Activated T-helper 1 cell treated with Interleukin-2 at 50 U/mL for 16 hours (primary cell): ENCODE data around the gene CSAG1.
"Not testable (repeated sequence)": the region's sequence is repeated elsewhere in the genome, so short reads cannot be mapped to it uniquely, and the experiment has no call there.

Experiments
- DNase-seq: peaks from one replicate; pipeline ENCODE4 v3.0.0-alpha.2; 2020; ENCODE audit warnings: low read depth

Gene CSAG1, protein sequence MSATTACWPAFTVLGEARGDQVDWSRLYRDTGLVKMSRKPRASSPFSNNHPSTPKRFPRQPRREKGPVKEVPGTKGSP

DNA sequence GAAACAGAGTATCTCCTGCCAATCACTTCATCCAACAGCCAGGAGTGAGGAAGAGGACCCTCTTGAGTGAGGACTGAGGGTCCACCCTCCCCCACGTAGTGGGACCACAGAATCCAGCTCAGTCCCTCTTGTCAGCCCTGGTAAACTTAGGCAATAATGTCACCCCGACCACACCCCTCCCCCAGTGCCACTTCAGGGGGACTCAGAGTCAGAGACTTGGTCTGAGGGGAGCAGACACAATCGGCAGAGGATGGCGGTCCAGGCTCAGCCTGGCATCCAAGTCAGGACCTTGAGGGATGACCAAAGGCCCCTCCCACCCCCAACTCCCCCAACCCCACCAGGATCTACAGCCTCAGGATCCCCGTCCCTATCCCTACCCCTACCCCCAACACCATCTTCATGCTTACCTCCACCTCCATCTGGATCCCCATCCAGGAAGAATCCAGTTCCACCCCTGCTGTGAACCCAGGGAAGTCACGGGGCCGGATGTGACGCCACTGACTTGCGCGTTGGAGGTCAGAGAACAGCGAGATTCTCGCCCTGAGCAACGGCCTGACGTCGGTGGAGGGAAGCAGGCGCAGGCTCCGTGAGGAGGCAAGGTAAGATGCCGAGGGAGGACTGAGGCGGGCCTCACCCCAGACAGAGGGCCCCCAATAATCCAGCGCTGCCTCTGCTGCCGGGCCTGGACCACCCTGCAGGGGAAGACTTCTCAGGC is at the start of gene CSAG1, which contains the start of gene MAGEA12:
TSS of gene CSAG1 (minus strand) at position 461 of the 715 bp plus-strand sequence. CDS start 1,261 bp downstream, outside the sequence.
TSS of gene MAGEA12 (plus strand) at position 497 of the 715 bp plus-strand sequence. CDS start 2,405 bp downstream, outside the sequence.
- no peak for DNase-seq

DNA sequence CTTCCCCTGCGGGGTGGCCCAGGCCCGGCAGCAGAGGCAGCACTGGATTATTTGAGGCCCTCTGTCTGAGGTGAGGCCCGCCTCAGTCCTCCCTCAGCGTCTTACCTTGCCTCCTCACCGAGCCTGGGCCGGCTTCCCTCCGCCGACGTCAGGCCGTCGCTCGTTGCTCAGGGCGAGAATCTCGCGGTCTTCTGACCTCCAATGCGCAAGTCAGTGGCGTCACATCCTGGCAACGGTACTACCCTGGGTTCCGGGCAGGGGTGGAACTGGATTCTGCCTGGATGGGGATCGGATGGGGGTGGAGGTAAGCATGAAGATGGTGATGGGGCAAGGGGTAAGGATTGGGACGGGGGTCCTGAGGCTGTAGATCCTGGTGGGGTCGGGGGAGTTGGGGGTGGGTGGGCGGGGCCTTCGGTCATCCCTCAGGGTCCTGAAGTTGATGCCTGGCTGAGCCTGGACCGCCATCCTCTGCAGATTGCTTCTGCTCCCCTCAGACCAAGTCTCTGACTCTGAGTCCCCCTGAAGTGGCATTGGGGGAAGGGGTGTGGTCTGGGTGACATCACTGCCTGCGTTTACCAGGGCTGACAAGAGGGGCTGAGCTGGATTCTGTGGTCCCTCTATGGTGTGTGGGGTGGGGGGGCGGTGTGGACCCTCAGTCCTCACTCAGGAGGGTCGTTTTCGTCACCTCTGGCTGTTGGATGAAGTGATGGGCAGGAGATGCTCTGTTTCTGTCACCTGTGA is 36.2 kb upstream of the CSAG1 start, which contains the start of gene MAGEA6:
TSS of gene MAGEA6 (minus strand) at position 141 of the 741 bp plus-strand sequence. CDS start 2,039 bp downstream, outside the sequence.
- DNase-seq: not testable (repeated sequence)

DNA sequence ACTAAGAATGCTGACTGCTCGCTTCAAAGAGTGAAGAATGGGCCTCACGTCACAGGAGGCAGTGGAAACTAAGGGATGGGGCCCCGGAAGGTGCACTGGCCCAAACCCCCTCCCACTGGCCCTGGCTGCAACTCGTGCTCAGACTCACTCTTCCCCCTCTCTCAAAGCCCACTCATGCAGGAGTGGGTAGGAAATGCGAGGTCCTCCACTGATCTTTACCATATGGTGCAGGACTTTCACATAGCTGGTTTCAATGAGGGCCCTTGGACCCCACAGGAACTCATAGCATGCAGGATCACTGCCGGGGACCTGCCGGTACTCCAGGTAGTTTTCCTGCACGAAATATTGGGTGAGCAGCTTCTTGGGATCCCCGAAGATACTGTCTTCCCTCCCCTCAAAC is 33.0 kb upstream of the CSAG1 start:
- not testable (repeated sequence) for DNase-seq

DNA sequence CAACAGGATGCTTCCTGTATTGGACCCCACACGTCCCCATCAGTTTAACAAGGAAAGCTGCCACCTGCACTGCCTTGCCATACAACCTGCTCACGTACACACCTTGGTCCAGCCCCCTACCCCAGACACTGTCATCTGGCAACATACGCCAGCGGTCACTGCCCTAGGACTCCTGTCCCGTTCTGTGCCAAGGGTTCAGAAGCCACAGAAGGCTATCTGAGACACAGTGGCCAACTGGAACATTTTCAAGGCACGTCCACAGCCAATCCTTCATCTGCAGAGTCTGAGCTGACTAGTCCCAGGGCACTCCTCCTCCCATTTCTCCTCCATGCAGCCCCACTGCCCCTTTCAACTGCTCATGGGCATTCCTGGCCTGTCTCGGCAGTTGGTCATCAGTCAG is 28.1 kb upstream of the CSAG1 start:
- DNase-seq: not testable (repeated sequence)

DNA sequence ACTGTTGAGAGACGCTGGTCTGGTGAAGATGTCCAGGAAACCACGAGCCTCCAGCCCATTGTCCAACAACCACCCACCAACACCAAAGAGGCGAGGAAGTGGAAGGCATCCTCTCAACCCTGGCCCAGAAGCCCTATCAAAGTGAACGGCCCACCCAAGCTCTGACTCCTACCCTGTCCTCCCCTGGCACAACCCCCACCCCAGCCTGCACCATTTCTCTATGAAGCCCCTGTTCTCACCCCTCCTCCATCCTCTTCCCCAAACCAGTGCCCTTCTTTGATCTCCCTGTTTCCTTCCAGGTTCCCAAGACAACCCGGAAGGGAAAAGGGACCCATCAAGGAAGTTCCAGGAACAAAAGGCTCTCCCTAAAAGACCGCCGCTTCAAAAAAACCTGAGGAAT is 26.0 kb upstream of the CSAG1 start:
- DNase-seq: not testable (repeated sequence)

DNA sequence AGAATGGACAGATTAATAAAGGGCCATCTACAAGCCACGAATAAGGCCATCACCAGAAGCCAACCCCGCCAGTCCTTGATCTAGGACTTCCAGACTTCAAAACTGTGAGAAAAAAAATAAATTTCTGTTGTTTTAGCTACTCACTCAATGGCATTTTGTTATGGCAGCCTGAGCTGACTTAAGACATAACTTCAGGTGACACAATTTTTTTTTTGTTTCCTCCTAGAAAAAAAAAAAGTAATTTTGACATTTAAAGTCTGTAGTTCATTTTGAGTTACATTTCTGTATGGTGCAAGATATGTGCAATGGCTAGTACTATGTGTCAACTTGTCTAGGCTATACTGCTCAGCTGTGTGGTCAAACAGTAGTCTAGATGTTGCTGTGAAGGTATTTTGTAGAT is 25.4 kb upstream of the CSAG1 start, which contains the start of gene CSAG3:
TSS of gene CSAG3 (plus strand) at position 301 of the 400 bp plus-strand sequence.
- DNase-seq: not testable (repeated sequence)

DNA sequence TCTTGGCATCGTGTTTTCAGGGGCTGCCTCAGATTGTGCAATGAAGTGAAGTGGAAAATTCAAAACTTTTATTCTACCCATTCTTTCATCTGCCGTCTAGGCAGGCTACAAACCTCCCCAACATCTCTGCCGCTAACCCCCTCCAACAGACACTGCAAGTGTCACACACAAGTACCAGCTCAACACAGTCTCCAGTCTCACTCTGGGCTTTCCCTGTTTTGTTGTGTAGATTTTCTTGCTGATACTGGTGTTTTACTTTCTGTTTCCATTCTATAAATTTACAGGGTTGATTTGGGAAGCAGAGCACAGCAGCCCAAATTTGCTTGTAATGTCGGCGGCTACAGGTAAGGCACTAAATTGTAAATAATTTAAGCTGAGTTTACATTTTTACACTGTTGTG is 21.4 kb upstream of the CSAG1 start:
- DNase-seq: not testable (repeated sequence)

DNA sequence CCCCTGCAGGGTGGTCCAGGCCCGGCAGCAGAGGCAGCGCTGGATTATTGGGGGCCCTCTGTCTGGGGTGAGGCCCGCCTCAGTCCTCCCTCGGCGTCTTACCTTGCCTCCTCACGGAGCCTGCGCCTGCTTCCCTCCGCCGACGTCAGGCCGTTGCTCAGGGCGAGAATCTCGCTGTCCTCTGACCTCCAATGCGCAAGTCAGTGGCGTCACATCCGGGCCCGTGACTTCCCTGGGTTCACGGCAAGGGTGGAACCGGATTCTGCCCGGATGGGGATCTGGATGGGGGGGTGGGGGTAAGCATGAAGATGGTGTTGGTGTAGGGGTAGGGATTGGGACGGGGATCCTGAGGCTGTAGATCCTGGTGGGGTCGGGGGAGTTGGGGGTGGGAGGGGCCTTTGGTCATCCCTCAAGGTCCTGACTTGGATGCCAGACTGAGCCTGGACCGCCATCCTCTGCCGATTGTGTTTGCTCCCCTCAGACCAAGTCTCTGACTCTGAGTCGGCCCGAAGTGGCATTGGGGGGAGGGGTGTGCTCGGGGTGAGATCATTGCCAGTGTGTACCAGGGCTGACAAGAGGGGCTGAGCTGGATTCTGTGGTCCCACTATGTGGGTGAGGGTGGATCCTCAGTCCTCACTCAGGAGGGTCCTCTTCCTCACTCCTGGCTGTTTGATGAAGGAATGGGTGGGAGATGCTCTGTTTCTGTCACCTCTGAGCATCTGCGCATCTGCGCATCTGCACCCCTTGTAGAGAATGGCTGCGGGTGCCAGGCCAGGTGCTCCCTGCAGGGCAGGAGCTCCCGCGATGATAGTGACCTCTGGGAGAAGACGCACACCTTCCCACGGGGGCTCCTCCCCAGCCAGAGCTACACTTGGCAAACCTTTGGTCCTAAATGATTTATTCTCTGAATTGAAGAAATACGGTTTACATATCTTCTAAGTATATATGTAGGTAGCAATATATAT is 20.4 kb upstream of the CSAG1 start, which contains the start of gene MAGEA2:
TSS of gene MAGEA2 (minus strand) at position 157 of the 965 bp plus-strand sequence. CDS start 2,479 bp downstream, outside the sequence.
- DNase-seq: not testable (repeated sequence)

DNA sequence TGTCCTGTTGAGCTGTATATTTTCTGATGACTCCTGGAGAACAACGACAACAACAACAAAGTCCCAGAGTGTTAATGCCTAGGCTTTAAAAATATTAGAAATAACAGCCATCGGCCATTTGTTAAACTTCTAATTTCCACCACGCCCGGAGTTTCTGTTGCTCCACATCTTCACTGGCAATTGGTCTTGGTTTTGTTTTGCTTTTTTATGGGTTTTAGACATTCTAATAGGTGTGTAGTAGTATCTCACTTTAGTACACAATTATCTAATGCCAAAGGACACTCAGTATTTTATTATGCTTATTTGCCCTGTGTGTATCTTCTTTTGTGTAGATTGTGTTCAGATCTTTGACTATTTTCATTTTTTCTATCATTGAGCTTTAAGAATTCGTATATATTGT is 5.0 kb upstream of the CSAG1 start:
- DNase-seq: no peak

DNA sequence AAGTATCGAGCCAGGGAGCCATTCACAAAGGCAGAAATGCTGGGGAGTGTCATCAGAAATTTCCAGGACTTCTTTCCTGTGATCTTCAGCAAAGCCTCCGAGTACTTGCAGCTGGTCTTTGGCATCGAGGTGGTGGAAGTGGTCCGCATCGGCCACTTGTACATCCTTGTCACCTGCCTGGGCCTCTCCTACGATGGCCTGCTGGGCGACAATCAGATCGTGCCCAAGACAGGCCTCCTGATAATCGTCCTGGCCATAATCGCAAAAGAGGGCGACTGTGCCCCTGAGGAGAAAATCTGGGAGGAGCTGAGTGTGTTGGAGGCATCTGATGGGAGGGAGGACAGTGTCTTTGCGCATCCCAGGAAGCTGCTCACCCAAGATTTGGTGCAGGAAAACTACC is 3.0 kb upstream of the CSAG1 start:
- DNase-seq: not testable (repeated sequence)

DNA sequence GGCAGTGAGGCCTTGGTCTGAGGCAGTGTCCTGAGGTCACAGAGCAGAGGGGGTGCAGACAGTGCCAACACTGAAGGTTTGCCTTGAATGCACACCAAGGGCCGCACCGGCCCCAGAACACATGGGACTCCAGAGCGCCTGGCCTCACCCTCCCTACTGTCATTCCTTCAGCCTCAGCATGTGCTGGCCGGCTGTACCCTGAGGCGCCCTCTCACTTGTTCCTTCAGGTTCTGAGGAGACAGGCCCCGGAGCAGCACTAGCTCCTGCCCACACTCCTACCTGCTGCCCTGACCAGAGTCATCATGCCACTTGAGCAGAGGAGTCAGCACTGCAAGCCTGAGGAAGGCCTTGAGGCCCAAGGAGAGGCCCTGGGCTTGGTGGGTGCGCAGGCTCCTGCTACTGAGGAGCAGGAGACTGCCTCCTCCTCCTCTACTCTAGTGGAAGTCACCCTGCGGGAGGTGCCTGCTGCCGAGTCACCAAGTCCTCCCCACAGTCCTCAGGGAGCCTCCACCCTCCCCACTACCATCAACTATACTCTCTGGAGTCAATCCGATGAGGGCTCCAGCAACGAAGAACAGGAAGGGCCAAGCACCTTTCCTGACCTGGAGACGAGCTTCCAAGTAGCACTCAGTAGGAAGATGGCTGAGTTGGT is 2.5 kb upstream of the CSAG1 start:
- no peak for DNase-seq

DNA sequence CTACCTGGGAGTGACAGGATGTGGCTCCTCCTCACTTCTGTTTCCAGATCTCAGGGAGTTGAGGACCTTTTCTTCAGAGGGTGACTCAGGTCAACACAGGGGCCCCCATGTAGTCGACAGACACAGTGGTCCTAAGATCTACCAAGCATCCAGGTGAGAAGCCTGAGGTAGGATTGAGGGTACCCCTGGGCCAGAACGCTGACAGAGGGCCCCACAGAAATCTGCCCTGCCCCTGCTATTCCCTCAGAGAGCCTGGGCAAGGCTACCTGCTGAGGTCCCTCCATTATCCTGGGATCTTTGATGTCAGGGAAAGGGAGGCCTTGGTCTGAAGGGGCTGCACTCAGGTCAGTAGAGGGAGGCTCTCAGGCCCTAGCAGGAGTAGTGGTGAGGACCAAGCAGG is 1.6 kb upstream of the CSAG1 start:
- DNase-seq: no peak

DNA sequence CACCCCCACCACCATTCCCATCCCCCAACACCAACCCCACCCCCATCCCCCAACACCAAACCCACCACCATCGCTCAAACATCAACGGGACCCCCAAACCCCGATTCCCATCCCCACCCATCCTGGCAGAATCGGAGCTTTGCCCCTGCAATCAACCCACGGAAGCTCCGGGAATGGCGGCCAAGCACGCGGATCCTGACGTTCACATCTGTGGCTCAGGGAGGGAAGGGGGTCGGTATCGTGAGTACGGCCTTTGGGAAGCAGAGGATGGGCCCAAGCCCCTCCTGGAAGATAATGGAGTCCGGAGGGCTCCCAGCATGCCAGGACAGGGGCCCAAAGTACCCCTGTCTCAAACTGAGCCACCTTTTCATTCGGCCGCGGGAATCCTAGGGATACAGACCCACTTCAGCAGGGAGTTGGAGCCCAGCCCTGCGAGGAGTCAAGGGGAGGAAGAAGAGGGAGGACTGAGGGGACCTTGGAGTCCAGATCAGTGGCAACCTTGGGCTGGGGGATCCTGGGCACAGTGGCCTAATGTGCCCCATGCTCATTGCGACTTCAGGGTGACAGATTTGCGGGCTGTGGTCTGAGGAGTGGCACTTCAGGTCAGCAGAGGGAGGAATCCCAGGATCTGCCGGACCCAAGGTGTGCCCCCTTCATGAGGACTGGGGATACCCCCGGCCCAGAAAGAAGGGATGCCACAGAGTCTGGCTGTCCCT is 780 bp upstream of the CSAG1 start:
- DNase-seq: not testable (repeated sequence)

DNA sequence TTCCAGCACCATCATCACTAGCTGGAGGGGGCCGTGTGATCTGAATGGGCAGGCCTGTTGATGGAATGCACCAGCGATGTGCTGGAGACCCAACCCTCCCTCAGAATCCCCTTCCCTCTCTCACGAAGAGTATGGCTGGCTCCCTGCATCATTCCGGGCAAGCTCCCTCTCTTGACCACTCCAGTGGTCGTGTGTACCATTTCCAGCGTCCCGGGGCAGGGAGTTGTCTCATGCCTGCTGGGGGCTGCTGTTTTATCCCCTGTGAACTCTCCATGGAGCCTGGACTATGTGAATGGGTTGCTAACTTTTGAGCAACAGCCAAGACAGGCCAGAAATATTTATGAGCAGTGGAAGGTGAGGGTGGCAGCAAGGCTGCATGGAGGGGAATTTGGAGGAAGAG is 8.1 kb downstream of the CSAG1 start:
- no peak for DNase-seq

DNA sequence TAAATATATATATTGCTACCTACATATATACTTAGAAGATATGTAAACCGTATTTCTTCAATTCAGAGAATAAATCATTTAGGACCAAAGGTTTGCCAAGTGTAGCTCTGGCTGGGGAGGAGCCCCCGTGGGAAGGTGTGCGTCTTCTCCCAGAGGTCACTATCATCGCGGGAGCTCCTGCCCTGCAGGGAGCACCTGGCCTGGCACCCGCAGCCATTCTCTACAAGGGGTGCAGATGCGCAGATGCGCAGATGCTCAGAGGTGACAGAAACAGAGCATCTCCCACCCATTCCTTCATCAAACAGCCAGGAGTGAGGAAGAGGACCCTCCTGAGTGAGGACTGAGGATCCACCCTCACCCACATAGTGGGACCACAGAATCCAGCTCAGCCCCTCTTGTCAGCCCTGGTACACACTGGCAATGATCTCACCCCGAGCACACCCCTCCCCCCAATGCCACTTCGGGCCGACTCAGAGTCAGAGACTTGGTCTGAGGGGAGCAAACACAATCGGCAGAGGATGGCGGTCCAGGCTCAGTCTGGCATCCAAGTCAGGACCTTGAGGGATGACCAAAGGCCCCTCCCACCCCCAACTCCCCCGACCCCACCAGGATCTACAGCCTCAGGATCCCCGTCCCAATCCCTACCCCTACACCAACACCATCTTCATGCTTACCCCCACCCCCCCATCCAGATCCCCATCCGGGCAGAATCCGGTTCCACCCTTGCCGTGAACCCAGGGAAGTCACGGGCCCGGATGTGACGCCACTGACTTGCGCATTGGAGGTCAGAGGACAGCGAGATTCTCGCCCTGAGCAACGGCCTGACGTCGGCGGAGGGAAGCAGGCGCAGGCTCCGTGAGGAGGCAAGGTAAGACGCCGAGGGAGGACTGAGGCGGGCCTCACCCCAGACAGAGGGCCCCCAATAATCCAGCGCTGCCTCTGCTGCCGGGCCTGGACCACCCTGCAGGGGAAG is 19.4 kb downstream of the CSAG1 start, which contains the start of gene MAGEA2B:
TSS of gene MAGEA2B (plus strand) at position 814 of the 973 bp plus-strand sequence. CDS start 2,479 bp downstream, outside the sequence.
- DNase-seq: not testable (repeated sequence)

DNA sequence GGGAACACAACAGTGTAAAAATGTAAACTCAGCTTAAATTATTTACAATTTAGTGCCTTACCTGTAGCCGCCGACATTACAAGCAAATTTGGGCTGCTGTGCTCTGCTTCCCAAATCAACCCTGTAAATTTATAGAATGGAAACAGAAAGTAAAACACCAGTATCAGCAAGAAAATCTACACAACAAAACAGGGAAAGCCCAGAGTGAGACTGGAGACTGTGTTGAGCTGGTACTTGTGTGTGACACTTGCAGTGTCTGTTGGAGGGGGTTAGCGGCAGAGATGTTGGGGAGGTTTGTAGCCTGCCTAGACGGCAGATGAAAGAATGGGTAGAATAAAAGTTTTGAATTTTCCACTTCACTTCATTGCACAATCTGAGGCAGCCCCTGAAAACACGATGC is 20.3 kb downstream of the CSAG1 start:
- DNase-seq: not testable (repeated sequence)

DNA sequence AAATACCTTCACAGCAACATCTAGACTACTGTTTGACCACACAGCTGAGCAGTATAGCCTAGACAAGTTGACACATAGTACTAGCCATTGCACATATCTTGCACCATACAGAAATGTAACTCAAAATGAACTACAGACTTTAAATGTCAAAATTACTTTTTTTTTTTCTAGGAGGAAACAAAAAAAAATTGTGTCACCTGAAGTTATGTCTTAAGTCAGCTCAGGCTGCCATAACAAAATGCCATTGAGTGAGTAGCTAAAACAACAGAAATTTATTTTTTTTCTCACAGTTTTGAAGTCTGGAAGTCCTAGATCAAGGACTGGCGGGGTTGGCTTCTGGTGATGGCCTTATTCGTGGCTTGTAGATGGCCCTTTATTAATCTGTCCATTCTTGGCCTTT is 24.3 kb downstream of the CSAG1 start, which contains the start of gene CSAG2:
TSS of gene CSAG2 (minus strand) at position 101 of the 400 bp plus-strand sequence. CDS start 161 bp downstream, outside the sequence.
- not testable (repeated sequence) for DNase-seq

DNA sequence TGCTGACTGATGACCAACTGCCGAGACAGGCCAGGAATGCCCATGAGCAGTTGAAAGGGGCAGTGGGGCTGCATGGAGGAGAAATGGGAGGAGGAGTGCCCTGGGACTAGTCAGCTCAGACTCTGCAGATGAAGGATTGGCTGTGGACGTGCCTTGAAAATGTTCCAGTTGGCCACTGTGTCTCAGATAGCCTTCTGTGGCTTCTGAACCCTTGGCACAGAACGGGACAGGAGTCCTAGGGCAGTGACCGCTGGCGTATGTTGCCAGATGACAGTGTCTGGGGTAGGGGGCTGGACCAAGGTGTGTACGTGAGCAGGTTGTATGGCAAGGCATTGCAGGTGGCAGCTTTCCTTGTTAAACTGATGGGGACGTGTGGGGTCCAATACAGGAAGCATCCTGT is 27.0 kb downstream of the CSAG1 start:
- DNase-seq: not testable (repeated sequence)

DNA sequence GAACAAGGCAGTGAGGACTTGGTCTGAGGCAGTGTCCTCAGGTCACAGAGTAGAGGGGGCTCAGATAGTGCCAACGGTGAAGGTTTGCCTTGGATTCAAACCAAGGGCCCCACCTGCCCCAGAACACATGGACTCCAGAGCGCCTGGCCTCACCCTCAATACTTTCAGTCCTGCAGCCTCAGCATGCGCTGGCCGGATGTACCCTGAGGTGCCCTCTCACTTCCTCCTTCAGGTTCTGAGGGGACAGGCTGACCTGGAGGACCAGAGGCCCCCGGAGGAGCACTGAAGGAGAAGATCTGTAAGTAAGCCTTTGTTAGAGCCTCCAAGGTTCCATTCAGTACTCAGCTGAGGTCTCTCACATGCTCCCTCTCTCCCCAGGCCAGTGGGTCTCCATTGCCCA is 33.1 kb downstream of the CSAG1 start:
- DNase-seq: not testable (repeated sequence)
